ENCODE measurements around the gene ANKS1B. TPM values are rescaled to one million over a fixed set of nuclear protein-coding genes. Genes with fewer than 3 reads are reported as not detected.
A peak's percentile ranks its signal among the peaks of the same experiment; 100 is the strongest.

Gene ANKS1B
- total RNA-seq (10 to 100 TPM; 27.7 to 57.3 (median 37.1) TPM), polyA plus RNA-seq (1 to 10 TPM in 2 of 3 donors, not detected in 1; 1.0 to 1.2 TPM)

DNA sequence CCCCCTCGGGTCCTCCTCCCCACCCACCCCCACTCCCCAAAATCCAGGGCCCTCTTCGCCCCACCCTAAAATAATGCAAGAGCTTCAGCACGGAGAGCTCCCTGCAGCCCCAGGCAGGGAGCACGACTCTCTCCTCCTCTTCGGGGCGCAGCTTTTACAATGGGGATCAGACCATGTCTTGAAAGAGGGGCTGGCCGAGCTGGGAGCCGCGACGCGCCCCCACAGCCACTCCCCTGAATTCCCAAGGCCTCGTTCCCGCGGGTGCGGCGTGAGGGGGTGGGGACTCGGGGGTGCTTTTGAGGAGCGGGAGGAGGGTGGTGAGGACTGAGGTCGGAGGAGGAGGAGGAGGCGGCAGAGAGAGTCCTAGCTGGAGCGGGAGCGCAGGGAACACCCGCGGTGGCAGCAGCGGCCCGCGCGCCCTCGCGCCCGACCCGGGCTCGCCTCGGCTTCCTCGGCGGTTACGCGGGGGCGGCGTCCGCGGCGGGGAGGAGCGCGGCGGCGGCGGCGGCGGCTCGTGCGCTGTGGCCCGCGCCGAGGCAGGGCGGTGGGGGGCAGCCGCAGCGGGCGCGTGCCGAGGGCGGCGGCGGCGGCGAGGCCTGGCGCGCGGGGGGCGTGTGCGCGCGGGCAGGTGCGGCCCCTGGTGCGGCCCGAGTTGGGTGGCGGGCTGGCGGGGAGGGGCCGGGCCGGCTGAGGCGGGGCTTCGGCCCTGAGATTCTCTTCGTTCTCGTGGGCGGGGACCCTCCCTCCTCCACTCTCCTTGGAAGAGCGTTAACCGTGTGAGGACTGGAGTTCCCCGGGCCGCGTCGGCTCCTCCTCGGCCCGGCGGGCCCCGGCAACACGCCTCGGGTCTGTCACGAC is at the start of gene ANKS1B:
ANKS1B (minus strand) TSS at position 666 of the 858 bp plus-strand sequence. CDS start 699 bp downstream, outside the sequence.
- Histone ChIP-seq H3K36me3 (no peaks in the 10 kb centered on the region), H3K4me1 (peaks cover 0 to 23% (median 19%) of the 10 kb centered on the region in 4 donors), H3K27ac (peak within 1 kb of the TSS; percentile 80 to 88 (median 84)), H3K27me3 (no peaks in the 10 kb centered on the region), H3K4me3 (peak within 1 kb of the TSS; percentile 71 to 82 (median 80)), H3K9me3 (no peaks in the 10 kb centered on the region)
- 1% methylated on average over 98 of the region's 98 CpGs for WGBS, 2 donors
- peak; percentile 74 for DNase-seq
- peak in 2 of 4 donors; percentile 21 to 31 for TF ChIP-seq POLR2AphosphoS5 (IDR thresholded peaks at IDR 0.05)
- no peak for TF ChIP-seq EP300 (IDR thresholded peaks at IDR 0.05)
- TF ChIP-seq POLR2A (IDR thresholded peaks at IDR 0.05), result no peak
- TF ChIP-seq, protein P1, sequence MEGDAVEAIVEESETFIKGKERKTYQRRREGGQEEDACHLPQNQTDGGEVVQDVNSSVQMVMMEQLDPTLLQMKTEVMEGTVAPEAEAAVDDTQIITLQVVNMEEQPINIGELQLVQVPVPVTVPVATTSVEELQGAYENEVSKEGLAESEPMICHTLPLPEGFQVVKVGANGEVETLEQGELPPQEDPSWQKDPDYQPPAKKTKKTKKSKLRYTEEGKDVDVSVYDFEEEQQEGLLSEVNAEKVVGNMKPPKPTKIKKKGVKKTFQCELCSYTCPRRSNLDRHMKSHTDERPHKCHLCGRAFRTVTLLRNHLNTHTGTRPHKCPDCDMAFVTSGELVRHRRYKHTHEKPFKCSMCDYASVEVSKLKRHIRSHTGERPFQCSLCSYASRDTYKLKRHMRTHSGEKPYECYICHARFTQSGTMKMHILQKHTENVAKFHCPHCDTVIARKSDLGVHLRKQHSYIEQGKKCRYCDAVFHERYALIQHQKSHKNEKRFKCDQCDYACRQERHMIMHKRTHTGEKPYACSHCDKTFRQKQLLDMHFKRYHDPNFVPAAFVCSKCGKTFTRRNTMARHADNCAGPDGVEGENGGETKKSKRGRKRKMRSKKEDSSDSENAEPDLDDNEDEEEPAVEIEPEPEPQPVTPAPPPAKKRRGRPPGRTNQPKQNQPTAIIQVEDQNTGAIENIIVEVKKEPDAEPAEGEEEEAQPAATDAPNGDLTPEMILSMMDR (IDR thresholded peaks at IDR 0.05), result no peak
- intact Hi-C loops (cut with DNase I), result loop anchor here (1.0 to 2.0 kb wide), 2 partner anchors 74 to 174 kb away; no protein-coding TSS in a partner anchor

GRCh38 chr12:100031836-100032235 is 47.1 kb upstream of the ANKS1B start:
- Histone ChIP-seq H3K27ac (no peak overlapping the region), H3K4me3 (no peak overlapping the region), H3K36me3 (peaks cover 0 to 7% (median 0%) of the 10 kb centered on the region in 4 donors), H3K9me3 (no peaks in the 10 kb centered on the region), H3K27me3 (no peaks in the 10 kb centered on the region), H3K4me1 (no peaks in the 10 kb centered on the region)
- TF ChIP-seq POLR2A (IDR thresholded peaks at IDR 0.05) (no peak), EP300 (IDR thresholded peaks at IDR 0.05) (no peak), POLR2AphosphoS5 (IDR thresholded peaks at IDR 0.05) (no peak)
- TF ChIP-seq, protein P1 (IDR thresholded peaks at IDR 0.05), result no peak
- DNase-seq, result no peak
- 93 to 98% methylated on average over 2 of the region's 2 CpGs for WGBS, 2 donors
- intact Hi-C loops (cut with DNase I), result no loop called here

DNA sequence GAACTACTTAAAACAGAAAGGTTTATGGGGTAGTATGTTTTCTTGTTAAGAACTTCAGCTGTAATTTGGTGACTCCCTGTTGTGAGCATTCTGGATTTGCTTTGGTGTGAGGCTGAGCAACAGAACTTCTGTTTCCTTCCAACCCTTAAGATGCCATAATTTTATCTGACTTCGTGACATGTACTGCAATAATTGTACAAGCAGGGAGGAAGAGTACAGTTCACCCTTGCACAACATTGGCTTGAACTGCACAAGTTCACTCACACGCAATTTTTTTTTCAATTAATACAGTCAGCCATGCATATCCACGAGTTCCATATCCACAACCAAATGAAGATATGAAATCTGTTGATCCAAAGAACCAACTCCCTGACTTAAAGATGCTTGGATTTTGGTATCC is 42.9 kb upstream of the ANKS1B start:
- DNase-seq, result no peak
- Histone ChIP-seq H3K27ac (no peak overlapping the region), H3K9me3 (no peaks in the 10 kb centered on the region), H3K4me3 (no peak overlapping the region), H3K36me3 (no peaks in the 10 kb centered on the region), H3K4me1 (no peaks in the 10 kb centered on the region), H3K27me3 (no peaks in the 10 kb centered on the region)
- intact Hi-C loops (cut with DNase I), result no loop called here
- 73 to 84% methylated on average over 3 of the region's 3 CpGs for WGBS, 2 donors
- TF ChIP-seq EP300 (IDR thresholded peaks at IDR 0.05), result no peak
- TF ChIP-seq POLR2AphosphoS5 (IDR thresholded peaks at IDR 0.05), result no peak
- TF ChIP-seq, protein P1 (IDR thresholded peaks at IDR 0.05), result no peak
- no peak for TF ChIP-seq POLR2A (IDR thresholded peaks at IDR 0.05)

GRCh38 chr12:100026241-100026640 is 41.5 kb upstream of the ANKS1B start:
- Histone ChIP-seq H3K4me3 (no peak overlapping the region), H3K36me3 (no peaks in the 10 kb centered on the region), H3K27ac (no peak overlapping the region), H3K9me3 (no peaks in the 10 kb centered on the region), H3K4me1 (no peaks in the 10 kb centered on the region), H3K27me3 (no peaks in the 10 kb centered on the region)
- DNase-seq, result no peak
- intact Hi-C loops (cut with DNase I), result no loop called here
- 89 to 91% methylated on average over 1 of the region's 1 CpG for WGBS, 2 donors
- no peak for TF ChIP-seq POLR2A (IDR thresholded peaks at IDR 0.05)
- TF ChIP-seq POLR2AphosphoS5 (IDR thresholded peaks at IDR 0.05), result no peak
- TF ChIP-seq, protein P1 (IDR thresholded peaks at IDR 0.05), result no peak
- TF ChIP-seq EP300 (IDR thresholded peaks at IDR 0.05), result no peak
